COLO668 (cell line): ENCODE data around the gene TRMT6.

ENCODE experiments used
- DNase-seq: peaks from one replicate; lab custom pipeline; 2025; ENCODE audit not compliant: unreplicated experiment; lab: John Stamatoyannopoulos, UW

Gene TRMT6

GRCh38 chr20:5908981-5909380, 41.4 kb downstream of the TRMT6 start:
- DNase-seq: no peak

GRCh38 chr20:5900908-5901307, 49.4 kb downstream of the TRMT6 start:
- no peak for DNase-seq

GRCh38 chr20:5899444-5899843, 50.9 kb downstream of the TRMT6 start:
- no peak for DNase-seq

GRCh38 chr20:5895626-5896025, 54.7 kb downstream of the TRMT6 start:
- DNase-seq: no peak

GRCh38 chr20:5893621-5894020, 56.7 kb downstream of the TRMT6 start:
- DNase-seq: no peak

GRCh38 chr20:5893052-5893451, 57.3 kb downstream of the TRMT6 start:
- DNase-seq: no peak

GRCh38 chr20:5890773-5891441, 59.4 kb downstream of the TRMT6 start:
- no peak for DNase-seq

- DNase-seq: no peak
Measured at GRCh38 chr20:5888041-5888440, 62.3 kb downstream of the TRMT6 start.

- DNase-seq: peak; percentile 79
Measured at GRCh38 chr20:5887386-5887785, 62.9 kb downstream of the TRMT6 start.
